Prostate gland (tissue), 2 donors: ENCODE data around the gene QPCT. TPM values are rescaled to one million over a fixed set of nuclear protein-coding genes. Genes with fewer than 3 reads are reported as not detected.

Experiments used
- DNase-seq: peaks from one replicate; pipeline ENCODE4 v3.0.0-alpha.2; 2019; ENCODE audit warnings: low spot score
- H3K27ac ChIP-seq, 2 donors: fragments of 200-600 bp; sonication (generic); 2 replicates each; pipeline ENCODE4 v1.5.1; 2017 to 2019
- H3K27me3 ChIP-seq: fragments of 200-600 bp; sonication (generic); replicated peaks from 2 replicates; pipeline ENCODE4 v1.5.1; 2019; ENCODE audit not compliant: insufficient read depth
- H3K36me3 ChIP-seq, 2 donors: fragments of 200-600 bp; sonication (generic); 1 replicate in 1 of 2; 2 replicates in 1 of 2; pipeline versions ENCODE4 v1.5.1 to v1.8.1; 2017 to 2019
- H3K4me1 ChIP-seq: fragments of 200-600 bp; sonication (generic); replicated peaks from 2 replicates; pipeline ENCODE4 v1.5.1; 2019
- H3K4me3 ChIP-seq, 2 donors: fragments of 200-600 bp; sonication (generic); 2 replicates each; pipeline ENCODE4 v1.5.1; 2017 to 2019
- H3K9me3 ChIP-seq: fragments of 200-600 bp; sonication (generic); 2 replicates; pipeline ENCODE4 v1.5.1; 2017
- CTCF ChIP-seq, 4 experiments: fragments of 200-600 bp in 2 of 4; fragments of 450-650 bp in 2 of 4; sonication (generic) in 2 of 4; IDR thresholded peaks; 1 replicate in 3 of 4; 2 replicates in 1 of 4; pipeline ENCODE4 v1.5.1; 2016 to 2019; ENCODE audit warnings: antibody characterized with exemption in 4 of 4, mild to moderate bottlenecking in 2 of 4, moderate library complexity in 2 of 4
- POLR2A ChIP-seq: fragments of 450-650 bp; IDR thresholded peaks from one replicate; pipeline ENCODE4 v1.6.1; 2016; ENCODE audit warnings: antibody characterized with exemption, mild to moderate bottlenecking
- POLR2AphosphoS5 ChIP-seq: sonication (generic); formaldehyde crosslinking; IDR thresholded peaks from one replicate; pipeline ENCODE4 v1.6.1; 2017; ENCODE audit warnings: antibody characterized with exemption
- WGBS: methylation state at CpG from one replicate; pipeline ENCODE4 v1.1.5; 2018; 5-methylcytosine and 5-hydroxymethylcytosine counted together
- intact Hi-C: fragments of 100-400 bp; cut with DNase I; formaldehyde crosslinking; loops from one replicate; pipeline ENCODE4 v1.14.2; 2022
- total RNA-seq, 2 donors: library from RNA; depleted of rRNA; stranded (reverse); fragments of >200 nt; gene quantifications; one replicate each; pipeline ENCODE4 v1.1.0, GENCODE V29; 2016

Gene QPCT
- total RNA-seq, 2 donors from 2014 or later: 5.3 to 11.7 TPM

- no peaks in the 10 kb centered on the region for H3K36me3 ChIP-seq
- no peak overlapping the region for H3K4me3 ChIP-seq
- no peak overlapping the region for H3K27ac ChIP-seq
- H3K9me3 ChIP-seq: no peaks in the 10 kb centered on the region
- no peaks in the 10 kb centered on the region for H3K4me1 ChIP-seq
- no peak for DNase-seq
- H3K27me3 ChIP-seq: no peaks in the 10 kb centered on the region
- intact Hi-C loops: no loop called here
- TF ChIP-seq POLR2A (no peak), CTCF (IDR thresholded peaks at IDR 0.05) (no peak), POLR2AphosphoS5 (no peak)
- WGBS: 63% methylated on average over 7 of the region's 7 CpGs
These were observed 6.7 kb upstream of the QPCT start for GRCh38 chr2:37337620-37338280.

GRCh38 chr2:37338933-37339332, 5.5 kb upstream of the QPCT start:
- no peak for DNase-seq
- Histone ChIP-seq H3K27ac (no peak overlapping the region), H3K9me3 (no peaks in the 10 kb centered on the region), H3K36me3 (no peaks in the 10 kb centered on the region), H3K27me3 (no peaks in the 10 kb centered on the region), H3K4me3 (no peak overlapping the region), H3K4me1 (no peaks in the 10 kb centered on the region)
- WGBS: 92% methylated on average over 4 of the region's 4 CpGs
- intact Hi-C loops: no loop called here
- TF ChIP-seq POLR2AphosphoS5 (no peak), CTCF (IDR thresholded peaks at IDR 0.05) (no peak), POLR2A (no peak)

GRCh38 chr2:37340637-37341036, 3.8 kb upstream of the QPCT start:
- Histone ChIP-seq H3K36me3 (no peaks in the 10 kb centered on the region), H3K27me3 (no peaks in the 10 kb centered on the region), H3K4me3 (no peak overlapping the region), H3K4me1 (no peaks in the 10 kb centered on the region), H3K27ac (no peak overlapping the region), H3K9me3 (no peaks in the 10 kb centered on the region)
- TF ChIP-seq CTCF (IDR thresholded peaks at IDR 0.05): no peak
- TF ChIP-seq POLR2AphosphoS5: no peak
- TF ChIP-seq POLR2A: no peak
- WGBS: 90% methylated on average over 3 of the region's 3 CpGs
- intact Hi-C loops: no loop called here
- no peak for DNase-seq

- H3K9me3 ChIP-seq: no peaks in the 10 kb centered on the region
- H3K36me3 ChIP-seq: no peaks in the 10 kb centered on the region
- intact Hi-C loops: no loop called here
- DNase-seq: no peak
- no peaks in the 10 kb centered on the region for H3K4me1 ChIP-seq
- H3K4me3 ChIP-seq: no peak overlapping the region
- no peak overlapping the region for H3K27ac ChIP-seq
- TF ChIP-seq CTCF (IDR thresholded peaks at IDR 0.05) (no peak), POLR2AphosphoS5 (no peak), POLR2A (no peak)
- H3K27me3 ChIP-seq: no peaks in the 10 kb centered on the region
- WGBS: 88% methylated on average over 7 of the region's 7 CpGs
These were observed 1.7 kb upstream of the QPCT start for GRCh38 chr2:37342591-37343220.
